Measurements from ENCODE around the gene PHRF1.

The PHRF1 gene

GRCh38 chr11:660681-661444, 84.6 kb downstream of the PHRF1 start:
- no peak for DNase-seq

All from activated CD4-positive, CD25-positive, alpha-beta regulatory T cell treated with anti-CD3 and anti-CD28 coated beads, Interleukin-2, amount 50 U/mL, for 72 hours (primary cell).